ENCODE results near the gene TBC1D2B. TPM values are rescaled to one million over a fixed set of nuclear protein-coding genes. Genes with fewer than 3 reads are reported as not detected.

TBC1D2B gene
- 38.1 and 59.4 TPM in 2 replicates for total RNA-seq

DNA sequence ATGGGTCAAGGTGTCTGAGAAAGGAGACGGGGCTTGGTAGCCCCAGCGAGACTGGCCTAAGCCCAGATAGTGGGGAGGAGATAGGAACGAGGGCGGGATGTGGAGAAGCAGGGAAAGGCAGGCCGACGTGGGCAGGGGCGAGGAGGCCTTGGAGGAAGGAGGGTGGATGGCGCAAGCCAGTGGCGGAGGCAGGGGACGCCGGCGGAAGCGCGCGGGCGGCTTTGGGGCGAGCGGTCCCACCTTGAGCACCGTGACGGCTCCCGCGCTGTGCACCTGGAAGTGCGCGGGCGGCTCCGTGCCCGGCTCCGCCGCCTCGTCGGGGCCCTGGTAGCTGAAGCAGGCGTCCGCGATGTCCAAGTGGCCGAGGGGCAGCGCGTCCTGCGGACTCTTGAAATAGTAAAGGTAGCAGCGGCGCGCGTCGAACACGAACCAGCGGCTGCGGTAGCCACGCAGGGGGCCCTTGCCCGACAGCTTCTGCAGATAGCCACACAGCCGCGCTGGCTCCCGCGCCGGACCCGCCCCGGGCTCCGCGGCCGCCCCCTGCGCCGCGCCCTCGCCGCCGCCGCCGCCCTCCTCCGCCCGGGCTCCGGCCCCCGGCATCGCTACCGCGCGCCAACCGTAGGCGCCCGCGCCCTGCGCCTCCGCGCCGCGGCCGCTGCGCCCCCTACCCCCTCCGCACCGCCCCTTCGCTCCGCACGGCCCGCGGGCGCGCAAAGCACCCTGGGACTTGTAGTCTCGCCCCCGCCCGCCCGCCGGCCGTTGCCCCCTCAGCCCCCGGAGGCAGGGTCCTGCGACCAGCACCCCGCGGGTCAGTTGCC is at the start of gene TBC1D2B:
TBC1D2B (minus strand) TSS at position 659 of the 818 bp plus-strand sequence; CDS start at position 600, 59 bp downstream.

DNA sequence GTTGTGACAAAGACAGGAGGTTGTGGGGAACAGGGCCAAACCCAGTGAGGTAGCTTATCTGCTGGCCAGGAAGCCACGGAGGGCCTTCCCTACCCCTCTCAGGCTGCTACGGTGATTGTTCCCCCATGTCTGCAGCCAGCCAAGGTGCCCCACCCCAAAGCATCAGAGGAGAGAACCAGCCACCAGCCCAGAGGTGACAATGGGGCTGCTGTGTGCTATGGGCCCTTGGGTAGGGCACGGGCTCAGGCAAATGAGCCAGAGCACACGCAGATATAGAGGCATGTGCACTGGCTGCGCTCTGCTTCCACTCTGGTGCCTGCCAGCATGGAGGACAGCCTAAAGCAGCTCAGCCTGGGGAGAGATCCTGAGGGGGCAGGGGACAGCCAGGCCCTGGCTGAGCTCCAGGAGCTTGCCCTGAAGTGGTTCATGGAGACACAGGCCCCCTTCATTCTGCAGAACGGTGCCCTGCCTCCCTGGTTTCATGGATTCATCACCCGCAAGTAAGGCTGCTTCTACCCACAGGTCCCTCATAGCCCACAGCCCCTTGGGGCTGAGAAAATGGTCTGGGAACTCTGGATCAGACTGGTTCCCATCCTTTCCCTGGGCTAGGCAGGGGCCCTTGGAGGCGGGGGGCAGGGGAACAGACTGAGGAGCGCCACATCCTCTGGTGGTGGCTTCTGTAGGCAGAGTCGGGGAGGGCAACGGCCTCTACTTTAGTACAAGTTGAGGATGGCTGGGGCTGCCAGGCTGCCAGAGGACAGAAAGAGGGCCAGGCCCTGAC is 14.9 kb upstream of the TBC1D2B start, which contains the start of gene SH2D7:
SH2D7 (plus strand) TSS at position 301 of the 781 bp plus-strand sequence; CDS start at position 325, 24 bp downstream.

Other genes with a start within 250 kb of the TBC1D2B start
- not detected in 2 replicates for gene SH2D7, start 14.8 kb upstream of the TBC1D2B start, total RNA-seq
- gene CIB2, start 53.7 kb upstream of the TBC1D2B start, total RNA-seq = 2.0 and 2.4 TPM in 2 replicates
- gene IDH3A, start 71.7 kb upstream of the TBC1D2B start, total RNA-seq = 24.0 and 29.0 TPM in 2 replicates
- gene ACSBG1, start 156.9 kb upstream of the TBC1D2B start, total RNA-seq = not detected in 2 replicates
- 1.00 and 3.5 TPM in 2 replicates for gene DNAJA4, start 186.9 kb upstream of the TBC1D2B start, total RNA-seq
- 83.0 and 98.4 TPM in 2 replicates for gene SKIC8, start 221.9 kb upstream of the TBC1D2B start, total RNA-seq

All from smooth muscle cell of bladder (primary cell).